ENCODE data around the gene SPTBN1.

DNA sequence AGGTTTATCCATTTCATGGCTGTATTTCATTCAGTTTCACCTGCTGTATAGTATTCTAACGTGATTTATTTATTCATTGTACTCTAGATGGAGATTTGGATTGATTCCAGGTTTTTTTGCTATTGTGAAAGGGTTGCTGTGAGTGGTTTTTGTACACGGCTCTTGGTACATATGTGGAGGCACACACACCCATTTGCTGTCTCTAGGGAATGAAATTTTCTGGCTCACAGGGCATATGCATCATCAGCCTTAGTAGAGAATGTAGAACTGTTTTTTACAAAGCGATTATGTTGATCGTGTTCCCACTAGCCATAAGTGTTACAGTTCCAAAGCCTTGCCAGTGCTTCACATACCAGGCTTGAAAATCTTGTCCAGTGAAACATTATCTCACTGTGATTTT lies 5.1 kb downstream of the SPTBN1 start:
- no peak for TF ChIP-seq ZNF383 (CRISPR knock-in tag; IDR thresholded peaks at IDR 0.05; ENCODE audit: borderline replicate concordance)
- no peak for TF ChIP-seq POLR2A (IDR thresholded peaks at IDR 0.05; ENCODE audit: insufficient read depth in 1 of 2, low read depth in 2 of 2, low read length in 2 of 2)
- TF ChIP-seq KDM3A (CRISPR knock-in tag; IDR thresholded peaks at IDR 0.05; ENCODE audit: low read depth): no peak
- no peak for TF ChIP-seq SP1 (IDR thresholded peaks at IDR 0.05)
- no peak for TF ChIP-seq SP1 (CRISPR knock-in tag; IDR thresholded peaks at IDR 0.05)
- TF ChIP-seq, protein P1, sequence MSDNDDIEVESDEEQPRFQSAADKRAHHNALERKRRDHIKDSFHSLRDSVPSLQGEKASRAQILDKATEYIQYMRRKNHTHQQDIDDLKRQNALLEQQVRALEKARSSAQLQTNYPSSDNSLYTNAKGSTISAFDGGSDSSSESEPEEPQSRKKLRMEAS (IDR thresholded peaks at IDR 0.05): no peak
- TF ChIP-seq MYC (CRISPR knock-in tag; IDR thresholded peaks at IDR 0.05; ENCODE audit: borderline replicate concordance): no peak
- no peak for TF ChIP-seq POLR2AphosphoS5 (IDR thresholded peaks at IDR 0.05; ENCODE audit: low read depth, low read length)
- no peak for TF ChIP-seq CTCF (CRISPR knock-in tag; IDR thresholded peaks at IDR 0.05)
- no peak for TF ChIP-seq HDAC6 (IDR thresholded peaks at IDR 0.05; ENCODE audit: low read depth, low read length)
- TF ChIP-seq SUZ12 (IDR thresholded peaks at IDR 0.05; ENCODE audit: low read depth, low read length): no peak
- no peak for TF ChIP-seq GABPA (IDR thresholded peaks at IDR 0.05; ENCODE audit: low read depth, low read length)
- TF ChIP-seq GABPA (CRISPR knock-in tag; IDR thresholded peaks at IDR 0.05; ENCODE audit: low read depth): no peak
- no peak for TF ChIP-seq ZBTB7A (CRISPR knock-in tag; IDR thresholded peaks at IDR 0.05)
- TF ChIP-seq NBN (conservative IDR thresholded peaks at IDR 0.05): no peak
